Neural cell (in vitro differentiated cells): ENCODE measurements around the gene SLC6A6. TPM values are rescaled to one million over a fixed set of nuclear protein-coding genes. Genes with fewer than 3 reads are reported as not detected.

Experiments
- H2AFZ ChIP-seq: fragments of 200-600, 300-800 bp; sonication (generic), shearing (Covaris generic); 2 replicates; pipeline ENCODE4 v1.6.0; 2014; ENCODE audit warnings: low read depth, mild to moderate bottlenecking, antibody characterized with exemption, low read length, moderate library complexity
- H3F3A ChIP-seq: fragments of 200-600 bp; shearing (Covaris generic); 2 replicates; pipeline ENCODE4 v1.6.1; 2016; ENCODE audit warnings: mild to moderate bottlenecking, moderate library complexity, mixed read lengths, antibody characterized with exemption, low read length; ENCODE audit not compliant: insufficient read depth, poor library complexity, severe bottlenecking
- H3K27ac ChIP-seq: fragments of 200-600, 300-800 bp; sonication (generic), shearing (Covaris generic); 2 replicates; pipeline ENCODE4 v1.5.1; 2014; ENCODE audit warnings: mild to moderate bottlenecking, low read length, moderate library complexity
- H3K27me3 ChIP-seq: fragments of 300-800, 200-600 bp; sonication (generic), shearing (Covaris generic); 2 replicates; pipeline ENCODE4 v1.6.0; 2014; ENCODE audit warnings: mild to moderate bottlenecking, low read depth, low read length, moderate library complexity; ENCODE audit not compliant: insufficient read depth
- H3K36me3 ChIP-seq: fragments of 300-800, 200-600 bp; sonication (generic), shearing (Covaris generic); 2 replicates; pipeline ENCODE4 v1.5.1; 2014; ENCODE audit warnings: mild to moderate bottlenecking, antibody characterized with exemption, low read length, moderate library complexity; ENCODE audit not compliant: insufficient read depth
- H3K4me2 ChIP-seq: fragments of 300-800, 200-600 bp; sonication (generic), shearing (Covaris generic); 2 replicates; pipeline ENCODE4 v1.6.0; 2014; ENCODE audit warnings: mild to moderate bottlenecking, low read length
- H3K4me3 ChIP-seq: fragments of 300-800, 200-600 bp; sonication (generic), shearing (Covaris generic); 2 replicates; pipeline ENCODE4 v1.5.1; 2014; ENCODE audit warnings: mild to moderate bottlenecking, low read length, moderate library complexity
- H3K79me2 ChIP-seq: fragments of 200-600 bp; shearing (Covaris generic); replicated peaks from 2 replicates; pipeline ENCODE4 v1.6.0; 2014; ENCODE audit warnings: mild to moderate bottlenecking, low read length, moderate library complexity; ENCODE audit not compliant: insufficient read depth
- H3K9ac ChIP-seq: fragments of 300-800, 200-600 bp; sonication (generic), shearing (Covaris generic); 2 replicates; pipeline ENCODE4 v1.6.1; 2016; ENCODE audit warnings: mild to moderate bottlenecking, low read length, mixed read lengths
- H3K9me2 ChIP-seq: fragments of 200-600 bp; shearing (Covaris generic); 2 replicates; pipeline ENCODE4 v1.6.1; 2016; ENCODE audit warnings: mild to moderate bottlenecking, low read length, mixed read lengths; ENCODE audit not compliant: insufficient read depth
- H3K9me3 ChIP-seq: fragments of 200-600, 300-800 bp; sonication (generic), shearing (Covaris generic); 2 replicates; pipeline ENCODE4 v1.6.1; 2016; ENCODE audit warnings: mild to moderate bottlenecking, mixed run types, low read length, moderate library complexity, mixed read lengths
- H4K20me1 ChIP-seq: fragments of 200-600 bp; shearing (Covaris generic); 2 replicates; pipeline ENCODE4 v1.6.1; 2016; ENCODE audit warnings: mild to moderate bottlenecking, mixed run types; ENCODE audit not compliant: insufficient read depth
- EP300 ChIP-seq: fragments of 450-650 bp; conservative IDR thresholded peaks from 2 replicates; pipeline ENCODE4 v1.6.1; 2014; ENCODE audit warnings: antibody characterized with exemption, mild to moderate bottlenecking, moderate library complexity; ENCODE audit not compliant: poor library complexity, severe bottlenecking
- EZH2 ChIP-seq: fragments of 200-600, 300-800 bp; shearing (Covaris generic), sonication (generic); IDR thresholded peaks from 2 replicates; pipeline ENCODE4 v1.6.1; 2014; ENCODE audit warnings: antibody characterized with exemption, low read length, borderline replicate concordance, mild to moderate bottlenecking; ENCODE audit not compliant: insufficient read depth, poor library complexity, severe bottlenecking
- MXI1 ChIP-seq: fragments of 450-650 bp; conservative IDR thresholded peaks from 2 replicates; pipeline ENCODE4 v1.6.1; 2014; ENCODE audit warnings: antibody characterized with exemption, mild to moderate bottlenecking; ENCODE audit not compliant: poor library complexity, severe bottlenecking
- POLR2AphosphoS5 ChIP-seq: IDR thresholded peaks from 2 replicates; pipeline ENCODE4 v1.6.1; 2012
- SMC3 ChIP-seq: fragments of 450-650 bp; conservative IDR thresholded peaks from 2 replicates; pipeline ENCODE4 v1.6.1; 2014; ENCODE audit warnings: antibody characterized with exemption, mild to moderate bottlenecking, moderate library complexity; ENCODE audit not compliant: poor library complexity
- TAF1 ChIP-seq: IDR thresholded peaks from 2 replicates; pipeline ENCODE4 v1.6.1; 2012; ENCODE audit warnings: low read depth
- polyA plus RNA-seq: library from polyadenylated mRNA; depleted of rRNA; stranded (reverse); fragments of >200 nt; gene quantifications from 2 replicates; pipeline ENCODE4 v1.2.3, GENCODE V29; 2014
- TF ChIP-seq, protein P1 (sequence below): fragments of 450-650 bp; IDR thresholded peaks from 2 replicates; pipeline ENCODE4 v1.5.1; 2014; ENCODE audit warnings: antibody characterized with exemption, mild to moderate bottlenecking, moderate library complexity; ENCODE audit not compliant: poor library complexity, severe bottlenecking
- TF ChIP-seq, protein P2 (sequence below): IDR thresholded peaks from 2 replicates; pipeline ENCODE4 v1.6.1; 2012; ENCODE audit warnings: borderline replicate concordance

SLC6A6 gene
- polyA plus RNA-seq, 1 donor from 2014 or later = 15.9 TPM

- no peaks in the 10 kb centered on the region for H3K9me2 ChIP-seq
- no peak overlapping the region for H3K4me2 ChIP-seq
- no peaks in the 10 kb centered on the region for H4K20me1 ChIP-seq
- no peak for TF ChIP-seq SMC3
- TF ChIP-seq, protein P1, sequence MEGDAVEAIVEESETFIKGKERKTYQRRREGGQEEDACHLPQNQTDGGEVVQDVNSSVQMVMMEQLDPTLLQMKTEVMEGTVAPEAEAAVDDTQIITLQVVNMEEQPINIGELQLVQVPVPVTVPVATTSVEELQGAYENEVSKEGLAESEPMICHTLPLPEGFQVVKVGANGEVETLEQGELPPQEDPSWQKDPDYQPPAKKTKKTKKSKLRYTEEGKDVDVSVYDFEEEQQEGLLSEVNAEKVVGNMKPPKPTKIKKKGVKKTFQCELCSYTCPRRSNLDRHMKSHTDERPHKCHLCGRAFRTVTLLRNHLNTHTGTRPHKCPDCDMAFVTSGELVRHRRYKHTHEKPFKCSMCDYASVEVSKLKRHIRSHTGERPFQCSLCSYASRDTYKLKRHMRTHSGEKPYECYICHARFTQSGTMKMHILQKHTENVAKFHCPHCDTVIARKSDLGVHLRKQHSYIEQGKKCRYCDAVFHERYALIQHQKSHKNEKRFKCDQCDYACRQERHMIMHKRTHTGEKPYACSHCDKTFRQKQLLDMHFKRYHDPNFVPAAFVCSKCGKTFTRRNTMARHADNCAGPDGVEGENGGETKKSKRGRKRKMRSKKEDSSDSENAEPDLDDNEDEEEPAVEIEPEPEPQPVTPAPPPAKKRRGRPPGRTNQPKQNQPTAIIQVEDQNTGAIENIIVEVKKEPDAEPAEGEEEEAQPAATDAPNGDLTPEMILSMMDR = no peak
- no peak for TF ChIP-seq TAF1
- no peak for TF ChIP-seq MXI1
- TF ChIP-seq EZH2 = no peak
- TF ChIP-seq, protein P2, sequence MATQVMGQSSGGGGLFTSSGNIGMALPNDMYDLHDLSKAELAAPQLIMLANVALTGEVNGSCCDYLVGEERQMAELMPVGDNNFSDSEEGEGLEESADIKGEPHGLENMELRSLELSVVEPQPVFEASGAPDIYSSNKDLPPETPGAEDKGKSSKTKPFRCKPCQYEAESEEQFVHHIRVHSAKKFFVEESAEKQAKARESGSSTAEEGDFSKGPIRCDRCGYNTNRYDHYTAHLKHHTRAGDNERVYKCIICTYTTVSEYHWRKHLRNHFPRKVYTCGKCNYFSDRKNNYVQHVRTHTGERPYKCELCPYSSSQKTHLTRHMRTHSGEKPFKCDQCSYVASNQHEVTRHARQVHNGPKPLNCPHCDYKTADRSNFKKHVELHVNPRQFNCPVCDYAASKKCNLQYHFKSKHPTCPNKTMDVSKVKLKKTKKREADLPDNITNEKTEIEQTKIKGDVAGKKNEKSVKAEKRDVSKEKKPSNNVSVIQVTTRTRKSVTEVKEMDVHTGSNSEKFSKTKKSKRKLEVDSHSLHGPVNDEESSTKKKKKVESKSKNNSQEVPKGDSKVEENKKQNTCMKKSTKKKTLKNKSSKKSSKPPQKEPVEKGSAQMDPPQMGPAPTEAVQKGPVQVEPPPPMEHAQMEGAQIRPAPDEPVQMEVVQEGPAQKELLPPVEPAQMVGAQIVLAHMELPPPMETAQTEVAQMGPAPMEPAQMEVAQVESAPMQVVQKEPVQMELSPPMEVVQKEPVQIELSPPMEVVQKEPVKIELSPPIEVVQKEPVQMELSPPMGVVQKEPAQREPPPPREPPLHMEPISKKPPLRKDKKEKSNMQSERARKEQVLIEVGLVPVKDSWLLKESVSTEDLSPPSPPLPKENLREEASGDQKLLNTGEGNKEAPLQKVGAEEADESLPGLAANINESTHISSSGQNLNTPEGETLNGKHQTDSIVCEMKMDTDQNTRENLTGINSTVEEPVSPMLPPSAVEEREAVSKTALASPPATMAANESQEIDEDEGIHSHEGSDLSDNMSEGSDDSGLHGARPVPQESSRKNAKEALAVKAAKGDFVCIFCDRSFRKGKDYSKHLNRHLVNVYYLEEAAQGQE = no peak
- H3F3A ChIP-seq = no peaks in the 10 kb centered on the region
- no peaks in the 10 kb centered on the region for H3K27me3 ChIP-seq
- H3K9ac ChIP-seq = no peak overlapping the region
- no peak overlapping the region for H3K27ac ChIP-seq
- H3K36me3 ChIP-seq = no peaks in the 10 kb centered on the region
- H3K9me3 ChIP-seq = no peaks in the 10 kb centered on the region
- no peak overlapping the region for H2AFZ ChIP-seq
- H3K79me2 ChIP-seq = no peaks in the 10 kb centered on the region
- H3K4me3 ChIP-seq = no peak overlapping the region
Observed at GRCh38 chr3:14434126-14434497, 31.7 kb downstream of the SLC6A6 start.

- TF ChIP-seq EP300 (no peak), POLR2AphosphoS5 (no peak), EZH2 (no peak), MXI1 (no peak), SMC3 (no peak), TAF1 (no peak)
- TF ChIP-seq, protein P2 = no peak
- TF ChIP-seq, protein P1 = no peak
- Histone ChIP-seq H3K27me3 (no peaks in the 10 kb centered on the region), H3K27ac (no peak overlapping the region), H3K36me3 (no peaks in the 10 kb centered on the region), H2AFZ (no peak overlapping the region), H4K20me1 (no peaks in the 10 kb centered on the region), H3K9ac (no peak overlapping the region), H3K79me2 (no peaks in the 10 kb centered on the region), H3K4me3 (no peak overlapping the region), H3K4me2 (no peak overlapping the region), H3K9me3 (no peaks in the 10 kb centered on the region), H3F3A (no peaks in the 10 kb centered on the region), H3K9me2 (no peaks in the 10 kb centered on the region)
Observed at GRCh38 chr3:14434498-14435151, 32.2 kb downstream of the SLC6A6 start.
